HG03196 (cell line): ENCODE data around the gene TNFRSF13B.
"Not testable (repeated sequence)": the region's sequence is repeated elsewhere in the genome, so short reads cannot be mapped to it uniquely, and the experiment has no call there.

Source experiments
- ATAC-seq: cut with Tn5 transposase; IDR thresholded peaks from one replicate; pipeline ENCODE4 v1.9.1; 2021; ENCODE audit not compliant: unreplicated experiment

TNFRSF13B gene

DNA sequence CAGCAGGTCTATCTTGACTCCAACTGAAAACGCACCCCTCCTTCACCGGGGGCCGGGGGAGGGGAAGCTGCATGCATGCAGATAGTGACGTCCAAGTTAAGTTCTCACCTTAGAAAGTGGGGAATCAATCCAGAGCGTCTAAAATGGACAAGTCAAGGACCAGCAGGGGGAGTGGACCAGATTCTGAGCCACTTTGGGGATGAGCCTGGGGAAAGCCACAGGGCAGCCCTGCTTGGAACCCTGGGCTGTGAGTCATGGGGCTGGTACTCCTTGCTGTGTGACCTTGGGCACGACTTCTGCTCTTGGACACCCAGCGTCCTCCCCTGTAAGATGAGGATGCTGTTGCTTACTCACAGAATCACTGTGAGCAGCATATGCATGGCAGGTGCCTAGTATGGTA is 9.1 kb downstream of the TNFRSF13B start:
- ATAC-seq: no peak

GRCh38 chr17:16961792-16962191 is 10.1 kb downstream of the TNFRSF13B start:
- no peak for ATAC-seq

DNA sequence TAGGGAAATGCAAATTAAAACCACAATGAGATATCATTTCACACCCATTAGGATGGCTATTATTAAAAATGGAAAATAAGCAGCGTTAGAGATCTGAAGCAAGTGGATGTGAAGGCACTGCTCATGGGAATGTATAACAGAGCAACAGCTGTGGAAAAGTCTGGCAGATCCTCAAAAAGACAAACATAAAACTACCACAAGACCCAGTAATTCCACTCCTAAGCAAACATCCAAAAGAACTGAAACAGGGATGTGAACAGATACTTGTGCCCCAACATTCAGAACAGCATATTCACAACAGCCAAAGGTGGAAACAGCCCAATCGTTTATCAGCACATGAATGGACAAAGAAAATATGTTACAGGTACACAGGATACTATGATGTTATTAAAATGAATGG is 10.9 kb downstream of the TNFRSF13B start:
- not testable (repeated sequence) for ATAC-seq

GRCh38 chr17:16955011-16955410 is 16.9 kb downstream of the TNFRSF13B start:
- not testable (repeated sequence) for ATAC-seq

- no peak for ATAC-seq
These were observed 17.4 kb downstream of the TNFRSF13B start for GRCh38 chr17:16954521-16954920.

DNA sequence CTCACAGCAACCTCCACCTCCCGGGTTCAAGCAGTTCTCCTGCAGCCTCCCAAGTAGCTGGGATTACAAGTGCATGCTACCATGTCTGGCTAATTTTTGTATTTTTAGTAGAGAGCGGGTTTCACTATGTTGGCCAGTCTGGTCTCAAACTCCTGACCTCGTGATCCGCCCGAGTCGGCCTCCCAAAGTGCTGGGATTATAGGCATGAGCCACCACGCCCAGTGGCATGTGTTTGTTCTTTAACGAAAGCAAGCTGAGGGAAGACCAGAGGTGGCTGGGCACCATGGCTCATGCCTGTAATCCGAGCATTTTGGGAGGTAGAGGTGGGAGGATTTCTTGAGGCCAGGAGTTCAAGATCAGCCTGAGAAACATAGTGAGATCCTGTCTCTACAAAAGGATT is 18.1 kb downstream of the TNFRSF13B start:
- ATAC-seq: no peak

DNA sequence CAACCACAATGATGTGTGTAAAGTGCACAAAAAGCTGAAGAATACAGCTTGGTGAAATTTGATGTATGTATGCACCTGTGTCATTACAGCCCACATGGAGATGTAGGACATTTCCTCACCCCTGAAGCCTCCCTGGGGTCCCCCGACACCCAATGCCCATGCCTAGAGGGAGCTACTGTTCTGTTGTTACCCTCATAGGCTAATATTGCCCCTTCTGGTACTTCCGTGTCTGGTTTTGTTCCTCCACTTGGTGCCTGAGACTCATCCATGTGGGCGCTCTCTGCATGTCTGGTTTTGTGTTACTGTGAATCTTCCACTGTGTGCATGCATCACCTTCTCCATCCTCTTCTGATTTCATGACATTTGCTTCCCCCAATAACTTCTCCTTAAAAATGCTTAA is 18.6 kb downstream of the TNFRSF13B start:
- ATAC-seq: no peak

- no peak for ATAC-seq
These were observed 19.5 kb downstream of the TNFRSF13B start for GRCh38 chr17:16952401-16952800.

DNA sequence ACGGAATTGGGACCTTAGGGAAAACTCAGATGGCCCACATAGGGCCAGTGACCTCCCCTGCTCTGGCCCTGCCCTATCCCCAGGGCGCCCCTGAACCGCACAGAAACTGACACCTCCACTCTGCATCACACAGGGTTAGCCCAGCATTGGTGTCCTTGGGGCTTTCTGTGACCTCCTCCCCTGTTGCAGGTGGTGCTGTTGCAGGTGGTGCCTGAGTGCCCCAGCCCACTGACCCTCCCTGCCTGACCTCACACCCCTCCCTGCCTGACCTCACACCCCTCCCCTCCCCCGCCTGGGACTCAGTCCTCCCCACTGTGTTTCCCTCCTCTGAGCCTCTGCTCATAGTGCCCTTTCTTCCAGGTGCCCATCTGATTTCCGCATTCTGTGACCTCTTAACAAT is 21.4 kb downstream of the TNFRSF13B start:
- no peak for ATAC-seq

DNA sequence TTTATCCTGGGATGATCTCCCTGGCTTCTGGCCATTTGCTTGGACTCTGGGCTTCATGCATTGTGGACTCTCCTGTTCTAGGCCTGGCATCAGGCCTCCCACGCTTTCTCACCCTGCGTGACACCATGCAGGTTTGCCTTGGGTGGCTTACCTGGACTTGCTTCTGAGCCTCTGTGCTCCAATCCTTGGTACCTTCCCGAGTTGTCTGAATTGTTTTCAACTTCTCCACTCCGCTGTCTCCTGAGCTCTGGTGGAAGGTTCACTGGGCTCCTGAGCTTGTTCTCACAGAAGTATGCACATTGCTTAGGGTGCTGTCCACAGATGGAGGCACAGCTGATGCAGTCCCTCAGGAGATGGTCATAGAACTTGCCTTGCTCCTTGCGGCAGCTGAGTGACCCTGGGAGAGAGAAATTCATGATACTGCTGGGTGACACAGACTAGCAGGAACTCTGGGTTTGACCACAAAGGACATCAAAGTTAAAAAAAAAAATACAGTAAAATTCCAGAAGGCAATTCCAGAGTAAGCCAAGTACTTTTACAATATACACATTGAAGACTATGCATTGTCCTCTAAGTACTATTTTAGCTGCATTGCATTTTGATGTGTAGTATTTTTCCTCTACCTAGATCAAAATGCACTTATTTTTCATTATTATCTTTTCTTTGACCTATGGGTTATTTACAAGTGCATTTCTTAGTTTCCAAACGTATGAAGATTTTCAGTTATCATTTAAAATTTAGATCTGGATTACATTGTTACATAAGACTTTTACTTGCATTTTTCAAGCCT is 23.1 kb downstream of the TNFRSF13B start:
- no peak for ATAC-seq

DNA sequence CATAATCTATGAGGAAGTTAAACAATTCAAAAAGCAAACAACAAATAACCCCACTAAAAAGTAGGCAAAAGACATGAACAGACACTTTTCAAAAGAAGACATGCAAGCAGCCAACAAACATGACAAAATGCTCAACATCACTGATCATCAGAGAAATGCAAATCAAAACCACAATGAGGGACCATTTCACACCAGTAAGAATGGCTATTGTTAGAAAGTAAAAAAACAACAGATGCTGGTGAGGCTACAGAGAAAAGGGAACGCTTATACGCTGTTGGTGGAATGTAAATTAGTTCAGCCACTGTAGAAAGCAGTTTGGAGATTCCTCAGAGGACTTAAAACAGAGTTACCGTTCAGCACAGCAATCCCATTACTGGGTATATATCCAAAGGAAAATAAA is 24.4 kb downstream of the TNFRSF13B start:
- no peak for ATAC-seq

GRCh38 chr17:16945663-16946218 is 26.2 kb downstream of the TNFRSF13B start:
- ATAC-seq: no peak

GRCh38 chr17:16945136-16945482 is 26.8 kb downstream of the TNFRSF13B start:
- no peak for ATAC-seq

DNA sequence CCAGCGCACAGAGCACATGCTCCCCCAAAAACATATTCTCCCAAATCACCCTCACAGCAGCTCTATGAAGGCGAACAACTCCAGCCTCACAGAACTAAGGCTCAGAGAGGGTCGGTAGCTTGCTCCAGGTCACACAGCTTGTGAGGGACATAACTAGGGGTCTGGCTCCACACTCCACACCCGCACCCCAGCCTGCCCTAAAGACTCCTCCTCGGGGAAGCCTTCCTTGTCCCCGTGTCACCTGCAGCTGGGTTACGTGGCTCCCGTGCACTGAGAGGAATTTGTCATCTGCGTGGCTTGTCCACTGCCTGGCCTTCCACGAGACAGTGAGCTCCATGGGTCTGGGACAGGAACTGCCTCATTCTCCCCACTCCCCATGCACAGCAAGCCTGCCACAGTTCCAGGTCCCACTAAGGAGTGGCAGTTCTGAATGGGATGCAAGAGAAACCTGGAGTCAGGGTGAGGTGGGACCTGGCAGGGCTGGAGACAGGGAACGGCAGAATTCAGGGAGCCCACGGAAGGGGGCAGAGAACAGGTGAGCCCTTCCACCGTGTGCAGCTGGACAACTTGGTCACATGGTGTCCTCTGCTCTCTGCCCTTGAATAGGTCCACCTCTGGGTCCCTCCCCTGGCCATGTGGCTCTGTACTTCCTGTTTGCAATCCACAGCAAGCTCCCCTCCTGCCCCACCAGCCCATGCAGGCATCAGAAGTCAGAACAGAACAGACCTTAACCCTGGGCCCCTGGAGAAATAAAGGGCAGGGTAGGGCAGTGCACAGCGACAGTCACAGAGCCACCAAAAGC is 27.4 kb downstream of the TNFRSF13B start:
- no peak for ATAC-seq

DNA sequence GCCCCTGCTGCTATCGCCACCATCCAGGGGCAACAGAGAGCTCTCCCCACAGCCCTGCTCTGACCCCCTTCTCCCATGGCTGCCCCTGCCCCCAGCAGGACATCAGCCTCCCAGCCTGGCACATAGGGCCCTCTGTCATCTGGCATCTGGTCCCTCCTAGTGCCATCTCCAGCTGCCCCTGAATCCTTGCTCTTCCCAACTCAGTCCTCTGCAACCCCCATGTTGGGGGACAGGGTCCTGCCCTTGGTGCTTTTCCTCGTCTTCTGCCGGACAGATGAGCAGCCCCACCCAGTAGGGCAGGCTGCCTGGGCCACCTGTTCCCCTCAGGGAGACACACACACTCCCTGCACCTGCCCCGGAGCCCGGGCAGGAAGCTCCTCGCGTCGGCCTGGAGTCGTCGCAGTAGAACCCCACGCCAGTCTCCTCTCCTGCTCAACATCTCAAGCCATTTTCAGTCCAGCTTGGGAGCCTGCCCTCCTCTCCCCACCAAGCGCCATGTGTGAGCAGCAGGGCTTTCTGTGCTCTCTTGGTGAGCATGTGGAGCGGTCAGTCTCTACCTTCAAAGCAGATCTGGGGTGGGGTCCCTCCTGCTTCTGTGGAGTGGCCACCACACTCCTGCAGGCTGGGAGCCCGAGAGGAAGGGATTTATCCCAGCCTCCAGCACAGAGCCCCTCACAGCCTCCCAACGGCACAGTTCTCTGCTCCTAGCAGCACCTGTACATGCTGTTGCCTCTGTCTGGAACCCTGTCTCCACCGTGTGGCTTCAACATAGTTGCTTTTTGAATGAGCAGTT is 28.2 kb downstream of the TNFRSF13B start:
- no peak for ATAC-seq

GRCh38 chr17:16943032-16943352 is 28.9 kb downstream of the TNFRSF13B start:
- ATAC-seq: no peak

GRCh38 chr17:16942141-16943031 is 29.5 kb downstream of the TNFRSF13B start:
- ATAC-seq: no peak

- ATAC-seq: no peak
These were observed 30.6 kb downstream of the TNFRSF13B start for GRCh38 chr17:16941072-16942036.
